NCI-H2171 treated with DMSO at 0.1 percent for 48 hours (cell line): ENCODE results near the gene SLC10A6.

Experiments
- DNase-seq: peaks from one replicate; lab custom pipeline; 2025; lab: John Stamatoyannopoulos, UW

Gene SLC10A6

GRCh38 chr4:86778175-86778574, 71.0 kb downstream of the SLC10A6 start:
- no peak for DNase-seq

GRCh38 chr4:86775061-86775460, 74.1 kb downstream of the SLC10A6 start:
- DNase-seq, result no peak
